Right forelimb (tissue), 1 donor: ENCODE measurements around the gene KHDRBS1.
"Not testable (repeated sequence)": the region's sequence is repeated elsewhere in the genome, so short reads cannot be mapped to it uniquely, and the experiment has no call there.

Source experiments
- DNase-seq: peaks from one replicate; pipeline ENCODE4 v3.0.0-alpha.2; 2018

Gene KHDRBS1

DNA sequence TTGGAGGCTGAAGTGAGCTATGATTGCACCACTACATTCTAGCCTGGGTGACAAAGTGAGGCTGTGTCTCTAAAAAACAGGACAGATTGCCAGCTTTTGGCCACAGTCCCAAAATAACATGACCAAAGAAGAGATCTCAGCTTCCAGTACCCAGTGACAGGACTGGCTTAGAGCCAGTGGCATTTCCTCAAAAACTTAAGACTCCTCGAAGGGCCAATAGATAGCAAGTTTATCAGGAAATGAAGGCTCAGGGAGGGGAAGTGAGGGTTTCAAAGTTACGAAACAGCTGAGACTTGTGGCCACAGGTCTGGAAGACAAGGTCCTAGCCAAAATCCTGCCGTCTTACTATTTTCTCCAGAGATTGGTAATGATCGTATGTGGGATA is 52.8 kb downstream of the KHDRBS1 start:
- no peak for DNase-seq

DNA sequence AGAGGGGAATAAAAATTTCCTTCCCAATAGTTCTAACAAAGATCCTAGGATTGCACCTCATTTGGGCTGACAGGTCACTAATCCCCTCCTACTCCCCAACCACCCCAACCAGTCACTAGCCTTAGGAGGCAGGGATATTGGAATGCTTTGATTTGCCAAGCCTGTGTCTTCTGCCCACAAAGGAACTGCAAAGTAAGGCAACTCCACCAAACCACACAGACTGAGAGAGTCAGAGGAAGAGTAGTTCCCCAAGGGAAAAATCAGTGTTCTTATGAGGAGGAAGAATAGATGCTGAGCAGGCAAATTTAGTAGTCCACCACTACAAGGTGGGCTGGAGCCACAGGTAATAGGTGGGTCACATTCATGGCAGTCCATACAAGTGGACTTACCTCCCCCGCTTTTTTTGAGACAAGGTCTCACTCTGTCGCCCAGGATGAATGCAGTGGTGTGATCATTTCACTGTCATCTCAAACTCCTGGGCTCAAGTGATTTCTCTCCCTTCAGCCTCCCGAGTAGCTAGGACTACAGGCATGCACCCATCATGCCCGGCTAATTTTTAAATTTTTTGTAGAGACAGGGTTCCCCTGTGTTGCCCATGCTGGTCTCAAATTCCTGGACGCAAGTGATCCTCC is 55.4 kb downstream of the KHDRBS1 start:
- no peak for DNase-seq

DNA sequence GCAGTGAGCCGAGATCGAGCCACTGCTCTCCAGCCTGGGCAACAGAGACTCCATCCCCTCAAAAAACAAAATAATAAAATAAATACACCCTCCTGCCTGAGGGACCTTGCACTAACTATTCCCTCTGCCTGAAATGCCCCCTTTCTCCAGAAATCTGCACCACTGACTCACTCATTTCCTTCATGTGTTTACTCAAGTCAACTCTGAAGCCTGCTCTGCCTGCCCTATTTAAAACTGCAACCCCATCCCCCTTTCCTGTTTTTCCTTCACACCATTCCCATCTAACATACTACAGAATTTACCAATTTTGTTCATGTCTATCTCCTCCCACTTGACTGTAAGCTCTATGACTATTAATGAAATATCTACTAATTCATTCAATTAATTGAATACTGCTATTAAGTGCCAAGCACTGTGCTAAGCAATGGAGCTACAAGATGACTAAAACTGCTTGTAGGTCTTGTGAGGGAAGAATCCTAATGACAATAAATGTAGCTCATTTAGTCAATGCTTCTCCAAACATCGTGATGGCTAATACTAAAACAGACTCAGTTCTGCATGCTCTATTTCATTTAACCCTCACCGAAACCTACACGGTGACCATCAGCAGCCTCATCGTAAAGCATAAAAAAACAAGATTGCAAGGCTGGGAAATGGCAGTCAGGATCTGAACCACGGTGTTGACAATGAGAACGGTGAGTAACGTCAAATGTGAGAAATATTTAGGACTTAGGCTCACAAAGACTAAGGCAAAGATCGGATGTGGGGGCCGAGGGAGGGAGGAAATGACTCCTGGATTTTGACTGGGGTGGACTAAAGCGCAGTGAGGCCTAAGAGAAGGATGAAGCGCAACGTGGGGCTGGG is 58.3 kb downstream of the KHDRBS1 start:
- DNase-seq = no peak

DNA sequence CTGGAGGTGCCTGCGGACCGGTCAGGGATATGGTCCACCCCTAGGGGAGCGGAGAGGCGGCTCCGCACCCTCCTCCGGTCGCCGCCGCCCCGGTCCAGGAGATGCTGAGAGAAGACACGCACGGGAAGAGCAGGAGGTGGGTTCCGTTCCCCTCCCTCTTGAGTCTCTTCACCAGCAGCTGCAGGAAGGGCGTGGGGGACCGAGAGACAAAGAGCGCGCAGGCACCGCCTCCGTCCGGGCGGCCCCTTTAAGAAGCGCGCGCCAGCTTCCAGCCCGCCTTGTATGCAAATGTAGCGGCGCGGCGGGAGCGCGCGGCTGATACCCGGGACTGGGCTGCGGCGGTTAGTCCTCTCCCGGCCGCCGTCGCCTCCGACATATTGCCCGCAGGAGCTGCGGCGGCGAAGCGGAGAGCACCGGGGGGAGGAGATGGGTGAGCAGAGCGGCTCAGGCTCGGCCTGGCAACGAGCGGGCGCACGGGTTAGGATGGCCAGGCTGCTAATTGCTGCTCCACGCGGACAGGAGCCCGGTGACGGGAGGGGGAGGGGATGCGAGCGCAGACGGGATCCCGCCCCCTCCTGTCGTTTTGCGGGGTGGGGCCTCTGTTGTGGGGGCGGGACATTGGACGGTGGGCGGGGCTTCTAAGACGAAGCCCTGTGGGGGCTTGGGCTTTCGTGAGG is 59.1 kb downstream of the KHDRBS1 start, which contains the start of gene TMEM39B:
Gene TMEM39B, plus strand, starts transcription at position 318 of the 677 bp plus-strand sequence. Its CDS starts 109 bp downstream, at position 427.
- peak; percentile 97 for DNase-seq

DNA sequence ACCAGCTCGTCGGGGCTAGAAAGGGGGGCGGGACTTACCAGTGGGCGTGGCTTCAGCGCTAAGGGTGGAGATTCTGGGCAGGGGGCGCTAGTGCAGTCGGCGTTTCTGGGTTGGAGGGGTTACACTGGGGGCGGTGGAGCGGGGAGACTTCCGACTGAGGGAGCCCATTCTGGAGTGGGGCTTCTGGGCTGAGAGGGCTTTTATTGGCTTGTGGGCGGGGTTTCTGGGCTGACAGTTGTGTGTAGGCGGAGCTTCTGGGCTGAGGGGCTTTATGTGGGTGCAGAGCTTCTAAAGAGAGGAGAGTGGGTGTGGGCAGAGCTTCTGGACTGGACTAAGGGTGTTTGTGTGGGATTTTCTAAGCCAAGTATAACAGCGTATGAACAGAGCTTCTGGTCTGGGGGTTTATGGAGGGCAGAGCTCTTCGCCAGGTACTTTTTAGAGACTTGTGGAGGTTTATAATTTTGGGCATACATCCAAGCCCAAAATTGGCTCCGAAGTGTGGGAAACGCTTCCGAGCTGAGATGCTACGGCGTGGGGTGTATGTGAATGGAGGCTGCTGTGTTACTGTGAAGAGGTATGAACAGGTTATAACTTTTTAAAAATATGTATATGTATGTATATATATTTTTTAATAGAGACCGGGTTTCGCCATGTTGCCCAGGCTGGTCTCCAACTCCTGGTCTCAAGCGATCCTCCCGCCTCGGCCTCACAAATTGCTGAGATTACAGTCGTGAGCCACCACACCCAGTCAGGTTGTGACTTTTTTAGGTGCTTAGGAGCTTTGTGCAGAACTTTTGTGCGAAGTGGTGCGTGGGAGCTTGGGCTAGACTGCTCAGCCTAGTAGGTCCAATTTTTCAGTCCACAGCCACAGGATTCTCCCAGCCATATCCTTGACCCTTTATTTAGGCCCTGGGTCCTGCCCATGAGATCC is 59.9 kb downstream of the KHDRBS1 start:
- peak; percentile 96 for DNase-seq

DNA sequence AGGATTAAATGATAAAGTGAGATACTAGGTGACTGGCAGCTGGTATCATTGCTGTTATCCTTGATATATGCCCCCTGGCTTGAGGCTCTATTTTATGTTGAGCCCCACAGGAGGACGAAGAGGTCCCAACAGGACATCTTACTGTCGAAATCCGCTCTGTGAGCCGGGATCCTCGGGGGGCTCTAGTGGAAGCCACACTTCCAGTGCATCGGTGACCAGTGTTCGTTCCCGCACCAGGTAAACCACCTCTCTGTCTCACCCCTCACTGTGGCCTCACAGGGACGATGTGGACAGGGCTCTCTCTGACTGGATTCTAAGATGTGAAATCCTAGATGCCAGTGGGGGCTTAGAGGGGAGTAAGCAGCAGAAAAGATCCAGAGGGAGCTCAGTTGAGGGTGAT is 61.2 kb downstream of the KHDRBS1 start:
- no peak for DNase-seq

DNA sequence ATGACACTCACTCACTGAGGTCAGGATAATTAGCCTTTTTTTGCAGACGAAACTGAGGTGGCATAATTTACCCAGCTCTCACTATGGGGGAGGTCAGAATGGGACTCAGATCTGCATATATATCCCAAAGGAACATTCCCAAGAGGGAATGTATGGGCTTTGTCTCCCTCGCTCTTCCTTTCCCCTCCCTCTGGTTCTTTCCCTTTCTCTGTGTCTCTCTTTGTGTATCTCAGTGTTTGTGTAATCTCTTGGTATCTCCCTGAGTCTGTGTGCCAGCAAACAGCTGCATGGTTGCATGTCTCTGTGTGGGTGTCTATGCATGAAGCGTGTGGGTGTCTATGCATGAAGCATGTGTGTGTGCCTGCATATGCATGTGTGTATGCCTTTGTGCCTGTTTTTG is 63.8 kb downstream of the KHDRBS1 start:
- DNase-seq = no peak

DNA sequence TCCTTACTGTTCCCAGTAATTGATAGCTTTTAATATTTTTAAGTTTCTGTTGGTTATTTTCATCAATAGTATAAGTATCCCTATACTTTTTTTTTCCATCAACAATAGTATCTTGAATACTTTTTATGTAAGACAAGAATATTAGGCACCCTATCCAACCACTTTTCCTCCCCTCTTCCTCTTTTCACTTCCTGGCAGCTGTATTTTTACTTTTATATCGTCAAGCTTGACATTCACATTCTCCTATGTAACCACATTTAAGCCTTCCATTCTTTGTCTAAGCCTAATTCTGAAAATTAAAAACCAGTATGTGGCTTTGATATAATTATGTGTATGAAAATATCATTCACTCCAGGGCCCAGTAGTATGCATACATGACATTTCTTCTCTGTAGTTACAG is 68.4 kb downstream of the KHDRBS1 start:
- DNase-seq = no peak

DNA sequence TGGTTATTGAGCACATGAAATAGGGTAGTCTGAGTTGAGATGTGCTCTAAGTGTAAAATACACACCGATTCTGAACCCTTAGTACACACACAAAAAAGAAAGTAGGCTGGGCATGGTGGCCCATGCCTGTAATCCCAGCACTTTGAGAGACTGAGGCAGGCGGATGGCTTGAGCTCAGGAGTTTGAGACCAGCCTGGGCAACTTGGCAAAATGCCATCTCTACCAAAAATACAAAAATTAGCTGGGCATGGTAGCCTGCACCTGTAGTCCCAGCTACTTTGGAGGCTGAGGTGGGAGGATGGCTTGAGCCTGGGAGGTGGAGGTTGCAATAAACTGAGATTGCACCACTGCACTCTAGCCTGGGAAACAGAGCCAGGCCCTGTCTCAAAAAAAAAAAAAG is 72.7 kb downstream of the KHDRBS1 start:
- DNase-seq = not testable (repeated sequence)

DNA sequence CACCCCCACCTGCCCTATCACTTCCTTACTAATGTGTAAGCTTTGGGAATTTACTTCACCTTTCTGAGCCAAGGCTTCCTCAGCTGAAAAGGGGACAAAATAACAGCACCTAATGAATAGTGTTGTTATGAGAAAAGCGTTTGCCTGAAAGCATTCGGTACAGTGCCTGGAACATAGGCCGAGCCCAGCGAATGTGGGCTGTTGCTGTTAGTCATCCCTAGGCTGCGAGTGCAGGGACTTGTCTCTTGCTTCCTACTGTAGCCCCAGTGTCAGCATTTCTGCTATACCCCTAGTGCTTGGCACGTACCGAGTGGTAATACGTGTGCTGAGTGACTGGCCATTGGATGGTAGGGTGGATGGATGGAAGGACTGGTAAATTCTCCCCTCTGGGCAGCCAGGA is 77.5 kb downstream of the KHDRBS1 start:
- no peak for DNase-seq

DNA sequence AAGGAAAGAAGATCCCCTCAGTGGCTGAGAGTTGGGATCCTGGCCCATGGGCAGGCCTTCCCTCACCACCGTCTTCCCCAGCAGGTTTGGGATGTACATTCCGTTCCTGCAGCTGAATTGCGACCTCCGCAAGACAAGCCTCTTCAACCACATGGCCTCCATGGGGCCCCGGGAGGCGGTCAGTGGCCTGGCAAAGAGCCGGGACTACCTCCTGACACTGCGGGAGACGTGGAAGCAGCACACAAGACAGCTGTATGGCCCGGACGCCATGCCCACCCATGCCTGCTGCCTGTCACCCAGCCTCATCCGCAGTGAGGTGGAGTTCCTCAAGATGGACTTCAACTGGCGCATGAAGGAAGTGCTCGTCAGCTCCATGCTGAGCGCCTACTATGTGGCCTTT is 77.9 kb downstream of the KHDRBS1 start:
- DNase-seq = no peak
